Sigmoid colon (tissue), 7 donors: ENCODE results near the gene PTPN3. TPM values are rescaled to one million over a fixed set of nuclear protein-coding genes. Genes with fewer than 3 reads are reported as not detected.
A peak's percentile ranks its signal among the peaks of the same experiment; 100 is the strongest.
"Not testable (repeated sequence)": the region's sequence is repeated elsewhere in the genome, so short reads cannot be mapped to it uniquely, and the experiment has no call there.

Experiments used
- DNase-seq: peaks from one replicate; pipeline ENCODE4 v3.0.0-alpha.2; 2019
- H3K27ac ChIP-seq, 4 donors: fragments of 200-600 bp; sonication (generic); one replicate each; pipeline ENCODE4 v1.5.1; 2016 to 2019; ENCODE audit warnings: mild to moderate bottlenecking in 1 of 4
- H3K27me3 ChIP-seq, 3 donors: fragments of 200-600 bp; sonication (generic); one replicate each; pipeline ENCODE4 v1.5.1; 2019; ENCODE audit warnings: mild to moderate bottlenecking in 1 of 3
- H3K36me3 ChIP-seq, 4 donors: fragments of 200-600 bp; sonication (generic); one replicate each; pipeline ENCODE4 v1.5.1; 2016 to 2019
- H3K4me1 ChIP-seq, 4 donors: fragments of 200-600 bp; sonication (generic); one replicate each; pipeline ENCODE4 v1.5.1; 2017 to 2019
- H3K4me3 ChIP-seq, 4 donors: fragments of 200-600 bp; sonication (generic); one replicate each; pipeline ENCODE4 v1.5.1; 2017 to 2019; ENCODE audit warnings: mild to moderate bottlenecking in 2 of 4, moderate library complexity in 1 of 4
- H3K9me3 ChIP-seq, 4 donors: fragments of 200-600 bp in 3 of 4; sonication (generic) in 3 of 4; one replicate each; pipeline versions ENCODE4 v1.5.1 to v1.6.1; 2013 to 2019
- CTCF ChIP-seq, 4 experiments: fragments of 450-650 bp in 3 of 4; fragments of 200-600 bp in 1 of 4; IDR thresholded peaks; one replicate each; pipeline ENCODE4 v1.5.1; 2016 to 2019; ENCODE audit warnings: antibody characterized with exemption in 4 of 4, mild to moderate bottlenecking in 3 of 4, moderate library complexity in 2 of 4
- EP300 ChIP-seq, 4 donors: sonication (generic); formaldehyde crosslinking; IDR thresholded peaks; one replicate each; pipeline ENCODE4 v1.6.1; 2017; ENCODE audit warnings: antibody characterized with exemption in 4 of 4
- POLR2A ChIP-seq, 2 donors: fragments of 450-650 bp; IDR thresholded peaks; one replicate each; pipeline ENCODE4 v1.6.1; 2016; ENCODE audit warnings: antibody characterized with exemption in 2 of 2, mild to moderate bottlenecking in 2 of 2, moderate library complexity in 2 of 2
- POLR2AphosphoS5 ChIP-seq, 4 donors: sonication (generic); formaldehyde crosslinking; IDR thresholded peaks; one replicate each; pipeline ENCODE4 v1.6.1; 2017; ENCODE audit warnings: antibody characterized with exemption in 4 of 4
- WGBS, 2 donors: extraction: QIAGEN DNeasy Blood & Tissue Kit; methylation state at CpG; one replicate each; pipeline ENCODE4 v1.1.7; 2013; 5-methylcytosine and 5-hydroxymethylcytosine counted together
- intact Hi-C: fragments of 100-400 bp; cut with DNase I; formaldehyde crosslinking; loops from one replicate; pipeline ENCODE4 v1.15.1; 2023
- polyA plus RNA-seq, 3 donors: library from polyadenylated mRNA; stranded (reverse); fragments of 200-250 nt; gene quantifications; one replicate each; pipeline ENCODE4 v1.2.3, GENCODE V29; 2013
- total RNA-seq, 4 donors: library from RNA; depleted of rRNA; stranded (reverse); fragments of >200 nt; gene quantifications; one replicate each; pipeline ENCODE4 v1.1.0, GENCODE V29; 2016
- donor health status: healthy with polysubstance abuse.
- donor health status: Bipolar disorder and iron deficiency.
- donor health status: healthy.

The PTPN3 gene
- total RNA-seq (1 to 10 TPM; 1.3 to 2.5 (median 1.5) TPM), polyA plus RNA-seq (10 to 100 TPM; 12.6 to 25.0 (median 14.4) TPM)

DNA sequence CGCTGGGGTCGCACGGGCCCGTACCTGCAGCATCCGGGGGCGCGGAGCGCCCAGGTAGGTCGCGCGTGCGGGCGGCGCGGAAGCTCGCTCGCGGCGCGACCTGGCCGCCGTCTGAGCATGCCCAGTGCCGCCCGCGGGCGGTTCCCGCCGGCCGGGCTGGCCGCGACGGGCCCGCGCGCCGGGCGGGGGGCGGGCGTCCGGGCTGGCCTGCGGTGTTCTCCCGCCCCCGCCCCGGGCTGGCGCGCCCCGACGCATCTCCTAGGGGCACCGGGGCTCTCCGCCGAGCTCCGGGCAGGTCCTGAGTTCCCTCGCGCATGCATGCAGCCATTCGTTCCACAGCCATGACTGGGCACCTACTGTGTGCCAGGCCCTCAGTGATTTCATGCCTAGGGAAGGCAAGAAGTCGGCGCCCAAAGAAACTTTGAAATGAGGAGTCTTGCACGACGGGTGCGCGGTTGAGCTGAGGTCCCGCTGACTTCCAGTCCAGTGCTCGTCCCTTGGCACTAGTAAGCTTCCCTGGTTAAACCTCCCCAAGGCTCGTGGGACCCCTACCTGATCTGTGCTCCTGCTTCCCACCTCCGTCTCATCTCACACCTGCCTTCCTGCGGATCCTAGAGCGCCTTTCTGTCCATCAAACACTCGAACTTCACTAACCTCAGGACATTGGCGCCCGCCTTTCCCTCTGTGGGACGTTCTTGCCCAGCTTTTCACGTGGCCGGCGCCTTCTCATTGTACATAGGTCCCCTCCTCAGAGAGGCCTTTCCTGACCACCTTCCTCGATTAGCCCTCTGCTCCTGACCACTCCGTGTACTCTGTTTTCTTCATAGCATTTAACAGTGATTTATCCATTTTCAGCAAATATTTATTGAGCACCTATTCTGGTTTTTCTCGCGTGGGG is at the start of gene PTPN3:
TSS of gene PTPN3 (minus strand) at position 113 of the 898 bp plus-strand sequence. CDS start 34,873 bp downstream, outside the sequence.
- intact Hi-C loops, result no loop called here
- Histone ChIP-seq H3K4me3 (peak within 1 kb of the TSS in 3 of 4 donors; percentile 37 to 43 (median 43)), H3K9me3 (no peaks in the 10 kb centered on the region), H3K27ac (no peak within 1 kb of the TSS), H3K36me3 (no peaks in the 10 kb centered on the region), H3K4me1 (peaks cover 0 to 18% (median 14%) of the 10 kb centered on the region in 4 donors), H3K27me3 (peaks cover 15 to 61% (median 51%) of the 10 kb centered on the region in 3 donors)
- 10 to 14% methylated on average over 78 of the region's 78 CpGs for WGBS, 2 donors
- DNase-seq, result no peak
- no peak for TF ChIP-seq POLR2A (IDR thresholded peaks at IDR 0.05)
- TF ChIP-seq CTCF (IDR thresholded peaks at IDR 0.05), result no peak
- TF ChIP-seq EP300 (IDR thresholded peaks at IDR 0.05), result no peak
- TF ChIP-seq POLR2AphosphoS5 (IDR thresholded peaks at IDR 0.05), result no peak

- H3K4me3 ChIP-seq, DNase-seq, intact Hi-C loops, H3K4me1 ChIP-seq, H3K27ac ChIP-seq, H3K27me3 ChIP-seq, H3K36me3 ChIP-seq: not testable (repeated sequence)
- H3K9me3 ChIP-seq, result peaks cover 0 to 10% (median 5%) of the 10 kb centered on the region in 4 donors
- 95 to 100% methylated on average over 1 of the region's 1 CpG for WGBS, 2 donors
These were observed 46.8 kb upstream of the PTPN3 start for GRCh38 chr9:109544954-109545353.

DNA sequence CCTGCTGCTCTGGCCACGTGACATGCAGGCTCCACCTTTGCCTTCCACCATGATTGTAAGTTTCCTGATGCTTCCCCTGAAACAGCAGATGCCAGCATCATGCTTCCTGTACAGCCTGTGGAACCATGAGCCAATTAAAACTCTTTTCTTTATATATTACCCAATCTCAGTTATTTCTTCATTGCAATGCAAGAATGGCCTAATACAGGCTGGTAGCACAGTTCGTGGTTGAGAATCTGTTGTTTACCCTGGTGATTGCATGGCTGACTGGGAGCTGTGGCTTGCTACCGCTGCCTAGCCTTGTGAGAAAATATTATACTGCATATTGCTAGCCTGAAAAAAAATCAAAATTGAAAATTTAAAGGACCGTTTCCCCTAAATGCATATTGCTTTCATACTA is 44.8 kb upstream of the PTPN3 start:
- H3K27me3 ChIP-seq, result no peaks in the 10 kb centered on the region
- H3K4me3 ChIP-seq, result no peak overlapping the region
- intact Hi-C loops, result no loop called here
- WGBS, 2 donors, result 51 to 74% methylated on average over 4 of the region's 4 CpGs
- no peaks in the 10 kb centered on the region for H3K36me3 ChIP-seq
- TF ChIP-seq EP300 (IDR thresholded peaks at IDR 0.05) (no peak), POLR2A (IDR thresholded peaks at IDR 0.05) (no peak), POLR2AphosphoS5 (IDR thresholded peaks at IDR 0.05) (no peak), CTCF (IDR thresholded peaks at IDR 0.05) (no peak)
- H3K4me1 ChIP-seq, result no peaks in the 10 kb centered on the region
- no peak overlapping the region for H3K27ac ChIP-seq
- H3K9me3 ChIP-seq, result peaks cover 0 to 10% (median 5%) of the 10 kb centered on the region in 4 donors
- no peak for DNase-seq

DNA sequence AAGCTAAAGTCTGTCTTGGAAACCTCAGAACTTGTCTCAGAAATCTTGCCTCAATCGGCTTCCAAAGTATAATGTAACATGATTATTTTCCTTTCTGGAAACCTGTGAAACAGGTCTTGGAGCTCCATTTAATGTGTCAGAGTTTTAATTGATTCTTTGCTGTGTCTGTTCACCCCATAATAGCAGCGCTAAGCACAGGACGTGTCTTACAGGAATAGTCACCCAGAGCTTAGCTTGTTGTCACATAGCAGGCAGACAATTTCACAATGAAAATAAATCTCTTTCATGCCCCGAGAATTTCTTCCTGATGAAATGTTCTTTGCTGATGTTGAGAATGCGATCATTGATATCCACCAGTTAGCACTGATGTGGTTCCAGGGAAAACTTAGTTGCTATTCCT is 40.2 kb upstream of the PTPN3 start:
- intact Hi-C loops, result no loop called here
- no peak for TF ChIP-seq EP300 (IDR thresholded peaks at IDR 0.05)
- no peak for TF ChIP-seq POLR2AphosphoS5 (IDR thresholded peaks at IDR 0.05)
- TF ChIP-seq POLR2A (IDR thresholded peaks at IDR 0.05), result no peak
- TF ChIP-seq CTCF (IDR thresholded peaks at IDR 0.05), result no peak
- 73 to 81% methylated on average over 5 of the region's 5 CpGs for WGBS, 2 donors
- DNase-seq, result no peak
- peaks cover 0 to 6% (median 0%) of the 10 kb centered on the region in 3 donors for H3K27me3 ChIP-seq
- H3K9me3 ChIP-seq, result no peaks in the 10 kb centered on the region
- no peak overlapping the region for H3K27ac ChIP-seq
- H3K36me3 ChIP-seq, result no peaks in the 10 kb centered on the region
- H3K4me1 ChIP-seq, result no peaks in the 10 kb centered on the region
- H3K4me3 ChIP-seq, result no peak overlapping the region

DNA sequence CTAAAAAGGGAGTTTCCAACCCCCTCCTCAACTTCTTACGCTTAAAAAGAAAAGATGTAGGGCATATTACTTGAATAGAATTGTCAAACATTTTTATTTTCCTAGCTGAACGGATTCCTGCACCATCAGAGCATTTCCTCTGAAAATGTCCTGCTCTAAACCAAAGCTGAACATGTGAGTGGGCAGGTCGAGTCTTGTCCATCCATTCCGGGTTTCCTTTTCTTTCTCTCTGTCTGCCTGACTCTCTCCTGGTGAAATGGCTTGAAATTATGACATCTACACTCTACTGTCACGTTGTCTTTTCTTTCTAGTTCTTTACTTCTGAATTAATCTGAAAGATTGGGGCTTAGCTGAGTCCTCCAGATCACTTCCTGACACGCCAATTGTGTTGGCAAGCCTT is 39.2 kb upstream of the PTPN3 start:
- no peak for TF ChIP-seq POLR2AphosphoS5 (IDR thresholded peaks at IDR 0.05)
- no peak for TF ChIP-seq EP300 (IDR thresholded peaks at IDR 0.05)
- TF ChIP-seq CTCF (IDR thresholded peaks at IDR 0.05), result no peak
- TF ChIP-seq POLR2A (IDR thresholded peaks at IDR 0.05), result no peak
- 62 to 70% methylated on average over 6 of the region's 6 CpGs for WGBS, 2 donors
- H3K4me3 ChIP-seq, result no peak overlapping the region
- no peaks in the 10 kb centered on the region for H3K36me3 ChIP-seq
- H3K4me1 ChIP-seq, result no peaks in the 10 kb centered on the region
- H3K9me3 ChIP-seq, result no peaks in the 10 kb centered on the region
- peaks cover 0 to 6% (median 0%) of the 10 kb centered on the region in 3 donors for H3K27me3 ChIP-seq
- no peak overlapping the region for H3K27ac ChIP-seq
- DNase-seq, result no peak
- intact Hi-C loops, result no loop called here
